ENCODE results near the gene MNX1. TPM values are rescaled to one million over a fixed set of nuclear protein-coding genes. Genes with fewer than 3 reads are reported as not detected.

Gene MNX1
- total RNA-seq, 1 donor from 2014 or later: not detected

DNA sequence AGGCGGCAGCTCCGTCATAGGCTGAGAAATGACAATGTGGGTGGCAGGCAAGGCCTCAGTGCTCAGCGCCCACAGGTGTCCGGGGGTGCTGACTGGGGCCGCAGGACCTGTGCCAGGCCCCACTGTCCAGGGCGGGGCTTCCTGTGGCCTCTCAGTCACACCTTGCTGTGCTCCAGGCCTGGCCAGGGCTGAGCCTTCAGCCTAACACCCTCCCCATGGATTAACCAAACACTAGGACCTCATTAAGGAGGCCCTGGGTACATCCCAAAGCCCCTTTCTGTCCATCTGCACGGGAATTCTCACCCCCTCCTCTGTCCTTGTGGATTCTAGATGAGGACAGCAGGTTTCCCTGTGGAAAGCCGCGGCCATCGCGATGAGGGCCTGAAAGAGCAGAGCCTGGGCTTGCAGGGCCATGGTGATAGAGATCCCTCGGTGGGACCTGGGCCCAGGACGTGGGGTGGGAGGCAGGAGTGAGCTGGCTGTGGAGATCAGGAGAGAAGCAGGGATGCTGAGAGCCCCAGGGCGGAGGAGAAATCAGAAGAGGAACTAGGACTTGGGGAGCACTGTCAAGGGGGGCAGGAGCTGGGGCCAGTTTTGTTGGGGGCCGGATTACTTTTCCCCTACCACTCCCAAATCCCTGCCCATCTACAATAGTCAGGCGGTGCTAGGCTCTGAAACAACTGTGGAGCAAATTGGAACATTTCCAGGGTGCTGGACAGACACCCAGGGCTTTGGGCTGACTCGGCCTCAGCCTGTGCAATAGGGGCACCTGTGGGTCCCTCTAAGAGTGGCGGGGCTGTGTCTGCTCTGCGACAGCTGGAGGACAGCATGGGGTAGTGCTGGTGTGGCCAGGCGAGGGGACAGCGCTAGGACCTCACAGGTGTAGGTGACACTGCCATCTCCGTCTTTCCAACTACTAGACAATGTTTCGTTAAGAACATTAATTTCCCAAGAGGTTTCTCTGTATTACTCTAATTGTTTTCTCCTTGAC lies 23.3 kb upstream of the MNX1 start:
- intact Hi-C loops (cut with DNase I): no loop called here
- DNase-seq (ENCODE audit: missing footprints) (no peak), ATAC-seq (no peak)

DNA sequence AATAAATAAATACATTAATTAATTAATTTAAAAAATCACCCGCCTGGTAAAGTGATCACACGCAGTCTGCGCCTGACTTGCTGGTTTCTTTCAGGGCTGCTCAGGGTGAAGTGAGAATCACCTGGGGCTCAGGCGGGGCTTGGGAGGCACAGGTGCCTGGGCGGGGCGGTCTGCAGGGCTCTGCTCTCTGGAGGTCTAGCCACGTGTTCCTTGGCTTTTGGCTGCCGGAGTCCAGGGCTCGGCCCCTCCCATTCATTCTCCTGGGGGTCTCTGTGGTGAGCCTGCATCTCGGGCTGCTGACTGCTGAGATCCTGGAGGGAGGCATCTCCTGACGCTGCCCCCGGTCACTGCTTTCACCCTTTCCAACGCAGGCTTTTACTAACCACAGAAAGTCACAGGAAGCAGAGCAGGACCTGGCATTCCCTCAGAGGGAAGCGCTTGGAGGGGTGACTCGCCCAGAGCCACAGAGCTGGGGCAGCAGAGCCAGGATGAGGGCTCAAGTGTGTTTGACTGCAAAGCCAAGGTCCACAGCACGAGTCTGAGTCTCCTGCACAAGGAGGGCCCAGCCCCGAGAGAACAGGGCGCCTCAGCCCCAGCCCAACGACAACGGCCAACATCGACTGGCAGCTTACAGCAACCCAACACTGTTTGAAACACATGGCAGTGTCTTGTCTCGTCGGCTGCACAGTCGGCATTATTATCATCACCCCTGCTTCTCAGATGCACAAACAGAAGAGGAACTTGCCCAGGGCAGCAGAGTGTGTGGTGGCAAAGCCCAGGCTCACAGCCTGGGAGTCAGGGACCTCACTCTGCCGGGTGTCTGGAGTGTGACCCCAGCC lies 22.4 kb upstream of the MNX1 start:
- DNase-seq (ENCODE audit: missing footprints) (no peak), ATAC-seq (no peak)
- intact Hi-C loops (cut with DNase I): no loop called here

GRCh38 chr7:157032128-157032527 lies 21.7 kb upstream of the MNX1 start:
- DNase-seq (ENCODE audit: missing footprints): no peak
- no peak for ATAC-seq
- intact Hi-C loops (cut with DNase I): no loop called here

DNA sequence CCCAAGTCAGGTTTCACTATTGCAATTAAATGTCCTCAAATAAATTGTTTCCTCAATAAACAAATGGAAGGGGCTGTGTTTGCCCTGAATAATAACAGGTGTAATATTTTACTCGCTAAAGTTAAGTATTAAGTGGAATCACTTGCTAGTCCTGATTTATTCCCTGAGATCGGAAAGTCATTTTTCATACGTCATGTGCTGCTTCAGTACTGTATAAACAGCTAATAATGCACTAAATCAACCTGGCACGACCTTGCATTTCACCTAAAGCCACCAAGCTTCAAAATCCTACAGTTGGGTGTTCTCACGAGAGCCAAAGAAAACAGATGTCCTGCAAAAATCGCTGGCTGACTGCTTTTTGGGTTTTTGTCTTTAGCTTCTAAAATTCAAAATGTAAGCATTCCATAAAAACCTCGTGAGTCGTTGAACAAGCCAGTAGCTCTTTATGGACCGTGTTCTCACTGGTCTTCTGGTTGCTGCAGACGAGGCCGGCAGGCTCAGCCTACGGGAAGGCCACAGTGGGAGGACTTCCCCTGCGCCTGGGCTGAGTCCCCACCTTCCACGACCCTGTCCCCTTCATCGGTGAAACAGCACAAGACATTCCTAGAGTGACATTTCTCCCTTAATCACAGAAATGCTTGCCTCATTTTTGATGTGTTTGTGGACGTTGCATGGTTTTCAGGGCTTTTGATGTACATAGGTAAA lies 17.9 kb upstream of the MNX1 start:
- intact Hi-C loops (cut with DNase I): no loop called here
- ATAC-seq (no peak), DNase-seq (ENCODE audit: missing footprints) (no peak)

- ATAC-seq: no peak
- no peak for DNase-seq (ENCODE audit: missing footprints)
- intact Hi-C loops (cut with DNase I): no loop called here
These were observed 17.2 kb upstream of the MNX1 start for GRCh38 chr7:157027568-157028198.

- DNase-seq (ENCODE audit: missing footprints) (no peak), ATAC-seq (no peak)
- intact Hi-C loops (cut with DNase I): no loop called here
These were observed 14.3 kb upstream of the MNX1 start for GRCh38 chr7:157024716-157025115.

- no peak for ATAC-seq
These were observed 13.1 kb upstream of the MNX1 start for GRCh38 chr7:157023589-157023905.

DNA sequence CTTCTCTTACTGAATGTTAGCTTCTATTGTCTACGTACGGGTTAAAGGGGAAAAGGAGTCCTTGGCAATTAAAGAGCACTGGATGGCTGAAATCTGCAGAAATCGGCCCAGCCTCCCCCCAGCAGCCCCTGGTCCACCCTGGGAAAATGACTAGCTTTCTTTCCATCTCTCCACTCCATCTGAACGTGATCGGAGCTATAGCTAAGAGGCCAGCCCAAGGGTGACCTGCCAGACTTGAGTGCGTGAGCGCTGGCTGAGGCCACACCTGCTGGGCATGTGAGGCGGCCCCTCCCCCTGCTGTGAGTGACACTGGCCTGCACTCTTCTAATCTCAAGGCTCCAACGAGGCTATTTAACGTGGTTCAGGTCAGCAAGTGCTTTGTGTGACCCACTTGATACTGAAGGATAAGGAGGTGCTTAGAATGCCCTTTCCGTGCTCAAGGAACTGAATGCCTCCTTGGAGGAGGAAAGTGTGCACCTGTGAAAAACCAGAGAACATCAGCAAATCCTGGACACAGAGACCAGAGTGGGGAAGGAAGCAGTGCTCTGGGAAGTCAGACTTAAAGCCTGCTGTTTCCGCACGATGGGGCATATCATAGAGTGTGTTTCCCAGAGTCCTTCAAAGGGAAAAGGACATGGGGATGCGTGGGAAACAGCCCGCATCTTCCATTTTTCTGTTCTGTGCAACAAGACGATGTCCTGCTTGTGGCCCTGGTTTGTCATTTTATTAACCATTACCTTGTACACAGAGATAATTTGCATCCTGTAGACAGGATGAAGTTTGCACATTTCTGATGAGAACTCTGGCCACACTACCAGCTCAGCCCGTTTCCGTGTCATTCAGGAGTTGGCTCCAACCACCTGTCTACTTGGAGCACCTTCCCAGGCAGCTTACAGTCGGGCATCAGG lies 12.5 kb upstream of the MNX1 start:
- intact Hi-C loops (cut with DNase I): no loop called here
- no peak for ATAC-seq
- no peak for DNase-seq (ENCODE audit: missing footprints)

More at GRCh38 chr7:157023589-157023905, 13.1 kb upstream of the MNX1 start:
- intact Hi-C loops (cut with DNase I): no loop called here
- DNase-seq (ENCODE audit: missing footprints): no peak

GRCh38 chr7:157021871-157022680 lies 11.6 kb upstream of the MNX1 start:
- no peak for ATAC-seq
- intact Hi-C loops (cut with DNase I): no loop called here
- no peak for DNase-seq (ENCODE audit: missing footprints)

- intact Hi-C loops (cut with DNase I): no loop called here
- no peak for DNase-seq (ENCODE audit: missing footprints)
- no peak for ATAC-seq
These were observed 10.8 kb upstream of the MNX1 start for GRCh38 chr7:157021071-157021870.

DNA sequence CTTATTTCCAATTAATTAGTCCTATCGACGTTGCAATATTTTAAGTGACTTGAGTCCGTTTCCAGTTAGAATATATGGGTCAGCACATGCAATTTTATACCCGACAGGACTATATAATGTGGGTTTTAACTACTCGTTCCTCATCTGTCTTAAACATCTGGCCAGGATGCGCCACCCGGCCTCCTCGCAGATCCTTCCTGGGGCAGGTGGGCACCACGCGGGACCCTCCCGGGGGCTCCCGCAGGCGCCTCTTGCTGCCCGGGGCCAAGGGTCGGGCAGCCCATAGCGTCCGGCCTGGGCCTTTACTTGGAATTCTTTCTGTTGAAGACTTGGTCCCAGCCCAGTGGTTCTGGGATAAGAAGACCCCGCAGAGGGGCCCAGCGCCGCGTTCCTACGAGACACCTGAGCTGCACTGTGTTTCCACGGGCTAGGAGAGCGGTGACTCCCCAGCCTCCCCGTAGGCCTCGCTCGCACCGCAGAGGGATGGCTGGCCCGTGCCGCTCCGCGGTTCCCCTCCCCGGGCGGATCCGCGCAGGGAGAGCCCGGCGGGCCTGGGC lies 10.1 kb upstream of the MNX1 start:
- DNase-seq (ENCODE audit: missing footprints): no peak
- intact Hi-C loops (cut with DNase I): no loop called here
- no peak for ATAC-seq

DNA sequence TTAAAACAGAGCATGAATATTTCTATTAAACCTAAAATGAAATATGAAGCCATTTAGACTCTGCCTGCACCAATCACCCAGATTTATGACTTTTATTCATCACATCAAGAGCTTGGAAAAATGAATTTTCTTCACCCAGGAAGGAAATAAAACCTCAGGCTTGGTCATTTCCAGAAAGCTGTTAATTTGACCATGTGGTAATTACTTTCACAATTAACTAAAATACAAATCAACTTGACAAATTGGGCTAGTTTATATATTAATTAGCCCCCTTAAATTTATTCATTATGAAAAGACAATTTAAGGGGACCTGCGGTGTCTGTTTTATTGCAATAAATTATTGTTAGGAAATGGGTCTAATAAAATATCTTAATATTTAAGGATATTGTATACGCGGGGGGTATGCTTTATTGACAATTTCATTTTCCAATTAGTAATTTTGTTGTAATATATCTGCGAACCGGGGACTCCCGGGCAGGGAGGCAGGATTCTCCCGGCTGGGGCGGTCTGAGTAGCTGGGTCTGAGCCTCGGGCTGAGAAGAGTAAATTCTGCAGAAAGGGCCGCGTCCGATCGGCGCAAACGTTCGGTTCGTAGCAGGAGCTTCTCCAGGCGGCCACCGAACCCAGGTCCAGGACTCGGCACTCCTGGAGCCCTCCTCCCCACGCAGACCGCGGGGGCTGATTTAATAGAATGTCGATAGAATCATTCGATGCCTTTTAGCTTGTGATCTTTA lies 9.4 kb upstream of the MNX1 start:
- DNase-seq (ENCODE audit: missing footprints) (no peak), ATAC-seq (no peak)
- intact Hi-C loops (cut with DNase I): no loop called here

- ATAC-seq: no peak
- intact Hi-C loops (cut with DNase I): no loop called here
- no peak for DNase-seq (ENCODE audit: missing footprints)
These were observed 8.6 kb upstream of the MNX1 start for GRCh38 chr7:157018997-157019608.

DNA sequence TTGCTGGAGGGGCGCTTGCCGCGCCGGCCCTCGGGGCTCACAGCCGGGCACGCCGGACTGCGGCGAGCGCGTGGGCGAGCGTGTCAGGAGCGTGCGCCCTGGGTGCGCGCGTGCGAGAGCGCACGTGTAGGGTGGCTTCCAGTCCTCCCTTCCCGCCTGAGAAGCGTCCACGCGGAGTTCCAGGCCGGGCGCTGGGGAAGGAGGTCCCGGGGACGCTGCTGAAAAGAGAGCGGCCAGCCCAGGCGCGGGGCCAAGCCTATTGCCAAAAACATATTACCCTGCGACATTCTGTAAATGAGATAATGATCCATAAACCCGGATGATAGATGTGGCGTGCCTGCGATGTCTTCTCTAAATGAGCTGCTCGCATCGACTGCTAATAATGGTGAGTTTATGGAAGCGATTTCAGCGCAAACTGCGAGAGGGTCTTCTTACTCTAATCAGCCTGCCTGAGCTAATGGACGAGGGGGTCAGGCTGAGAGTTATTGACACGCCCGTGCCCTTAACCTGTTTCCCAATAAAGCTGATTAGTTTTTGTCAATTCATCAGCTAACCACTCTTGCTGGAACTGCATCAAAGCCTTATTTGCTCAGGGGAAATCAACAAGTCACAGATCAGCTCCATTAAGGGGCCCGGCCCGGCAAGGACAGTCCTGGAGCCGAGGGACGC lies 8.0 kb upstream of the MNX1 start:
- intact Hi-C loops (cut with DNase I): no loop called here
- ATAC-seq (no peak), DNase-seq (ENCODE audit: missing footprints) (no peak)
